ENCODE measurements around the gene GABRP.

GRCh38 chr5:170818232-170818631 lies 34.7 kb downstream of the GABRP start:
- TF ChIP-seq POLR2A (IDR thresholded peaks at IDR 0.05) (no peak), CTCF (IDR thresholded peaks at IDR 0.05) (no peak)

All from adrenal gland (tissue), 5 donors.